WTC11 (cell line): ENCODE measurements around the gene SMARCD3.

ENCODE experiments used
- ATF2 ChIP-seq: sonication (generic); formaldehyde crosslinking; IDR thresholded peaks from 2 replicates; pipeline ENCODE4 v1.8.1; 2022; ENCODE audit warnings: low read depth, missing genetic modification reagents, borderline replicate concordance
- CTCF ChIP-seq: fragments of 200-600 bp; IDR thresholded peaks from 2 replicates; pipeline ENCODE4 v1.8.0; 2022; ENCODE audit warnings: antibody characterized with exemption

- TF ChIP-seq CTCF (no peak), ATF2 (no peak)
Measured at GRCh38 chr7:151272405-151272804, 23.9 kb upstream of the SMARCD3 start.
